ENCODE data around the gene DEF6.

The DEF6 gene

DNA sequence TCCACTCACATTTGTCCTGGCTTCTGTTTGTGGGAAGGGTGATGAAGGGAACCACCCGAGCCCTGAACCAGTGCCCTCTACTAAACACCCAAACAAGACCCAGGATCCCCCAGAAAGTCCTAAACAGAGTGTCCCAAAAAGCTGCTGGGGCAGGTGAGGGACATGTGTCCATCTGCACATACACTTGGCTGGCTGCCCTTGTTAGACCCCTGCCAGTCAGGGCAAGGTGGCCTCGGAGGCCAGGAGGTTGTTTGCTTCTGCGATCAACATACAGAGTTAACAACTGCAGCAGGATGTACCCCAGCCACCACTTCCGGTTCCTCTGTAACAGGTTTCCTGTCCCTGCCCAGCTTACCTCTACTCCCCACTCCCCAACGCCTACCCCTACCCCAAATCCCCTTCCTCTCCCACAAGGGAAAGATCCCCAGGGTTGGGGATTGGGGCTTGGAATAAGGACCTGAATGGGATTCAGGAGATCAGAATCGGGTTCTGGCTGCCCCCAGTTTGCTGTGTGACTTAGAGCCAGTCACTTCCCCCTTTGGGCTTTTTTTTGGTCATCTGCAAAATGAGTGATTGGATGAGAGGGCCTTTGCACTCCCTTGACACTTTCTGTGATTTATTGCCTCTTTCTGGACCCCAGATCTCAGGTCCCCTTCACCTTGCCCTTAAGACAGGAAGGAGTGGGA is 13.9 kb downstream of the DEF6 start:
- TF ChIP-seq, protein P1, sequence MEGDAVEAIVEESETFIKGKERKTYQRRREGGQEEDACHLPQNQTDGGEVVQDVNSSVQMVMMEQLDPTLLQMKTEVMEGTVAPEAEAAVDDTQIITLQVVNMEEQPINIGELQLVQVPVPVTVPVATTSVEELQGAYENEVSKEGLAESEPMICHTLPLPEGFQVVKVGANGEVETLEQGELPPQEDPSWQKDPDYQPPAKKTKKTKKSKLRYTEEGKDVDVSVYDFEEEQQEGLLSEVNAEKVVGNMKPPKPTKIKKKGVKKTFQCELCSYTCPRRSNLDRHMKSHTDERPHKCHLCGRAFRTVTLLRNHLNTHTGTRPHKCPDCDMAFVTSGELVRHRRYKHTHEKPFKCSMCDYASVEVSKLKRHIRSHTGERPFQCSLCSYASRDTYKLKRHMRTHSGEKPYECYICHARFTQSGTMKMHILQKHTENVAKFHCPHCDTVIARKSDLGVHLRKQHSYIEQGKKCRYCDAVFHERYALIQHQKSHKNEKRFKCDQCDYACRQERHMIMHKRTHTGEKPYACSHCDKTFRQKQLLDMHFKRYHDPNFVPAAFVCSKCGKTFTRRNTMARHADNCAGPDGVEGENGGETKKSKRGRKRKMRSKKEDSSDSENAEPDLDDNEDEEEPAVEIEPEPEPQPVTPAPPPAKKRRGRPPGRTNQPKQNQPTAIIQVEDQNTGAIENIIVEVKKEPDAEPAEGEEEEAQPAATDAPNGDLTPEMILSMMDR (IDR thresholded peaks at IDR 0.05; ENCODE audit: control extremely low read depth, extremely low read depth, low read depth, missing control alignments), result no peak
- POLR2A ChIA-PET, result interaction anchor here (0.6 kb wide), 1 partner anchor 447 kb away, joined by 7 read pairs; no protein-coding TSS in a partner anchor
- DNase-seq (ENCODE audit: extremely low spot score), result no peak
- CTCF ChIA-PET, result interaction anchor here (0.7 to 1.8 kb wide), 6 partner anchors 9 to 30 kb away, joined by 3 to 7 read pairs (median 4); partner anchors contain the start of gene PPARD

DNA sequence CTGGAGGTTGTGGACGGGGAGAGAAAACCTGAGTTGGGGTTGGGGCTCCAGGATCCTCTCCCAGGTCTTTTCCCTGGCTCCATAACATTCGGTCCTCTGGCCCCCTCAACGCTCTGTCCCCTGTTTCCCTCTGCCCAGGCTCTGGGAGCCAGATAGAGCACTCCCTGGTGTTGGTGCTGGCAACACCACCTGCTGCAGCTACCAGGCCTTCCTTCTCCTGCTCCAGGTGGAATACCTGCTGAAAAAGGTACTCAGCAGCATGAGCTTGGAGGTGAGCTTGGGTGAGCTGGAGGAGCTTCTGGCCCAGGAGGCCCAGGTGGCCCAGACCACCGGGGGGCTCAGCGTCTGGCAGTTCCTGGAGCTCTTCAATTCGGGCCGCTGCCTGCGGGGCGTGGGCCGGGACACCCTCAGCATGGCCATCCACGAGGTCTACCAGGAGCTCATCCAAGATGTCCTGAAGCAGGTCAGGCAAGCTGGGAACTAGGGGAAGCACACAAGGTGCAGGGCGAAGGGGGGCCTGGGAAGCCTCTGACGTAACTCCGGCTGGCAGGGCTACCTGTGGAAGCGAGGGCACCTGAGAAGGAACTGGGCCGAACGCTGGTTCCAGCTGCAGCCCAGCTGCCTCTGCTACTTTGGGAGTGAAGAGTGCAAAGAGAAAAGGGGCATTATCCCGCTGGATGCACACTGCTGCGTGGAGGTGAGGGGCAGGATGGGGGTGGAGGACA is 14.6 kb downstream of the DEF6 start:
- ChIA-PET CTCF (interaction anchor here (0.9 to 1.8 kb wide), 2 partner anchors 16 to 30 kb away, joined by 4 to 7 read pairs; partner anchors contain the start of gene PPARD), POLR2A (no interaction called here)
- no peak for DNase-seq (ENCODE audit: extremely low spot score)
- TF ChIP-seq, protein P1 (IDR thresholded peaks at IDR 0.05; ENCODE audit: control extremely low read depth, extremely low read depth, low read depth, missing control alignments), result no peak

DNA sequence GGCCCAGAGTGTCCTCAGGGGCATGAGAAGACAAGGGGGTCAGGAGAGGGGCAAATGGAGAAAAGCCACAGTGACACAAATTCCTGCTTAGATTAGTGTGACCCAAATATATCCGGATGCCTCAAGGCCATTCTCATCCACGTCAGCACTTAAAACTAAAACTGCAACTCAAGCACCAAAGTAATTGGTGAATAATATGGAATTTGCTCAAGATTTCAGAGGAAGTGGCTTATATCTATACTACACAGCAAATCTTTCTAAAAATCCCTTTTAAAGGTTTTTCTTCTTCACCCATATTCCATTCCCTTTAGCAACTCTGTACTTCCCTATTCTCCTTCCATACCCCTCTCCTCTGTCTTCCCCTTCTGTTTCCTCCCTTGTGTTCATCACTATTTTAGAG is 15.2 kb downstream of the DEF6 start:
- DNase-seq (ENCODE audit: extremely low spot score), result no peak
- TF ChIP-seq, protein P1 (IDR thresholded peaks at IDR 0.05; ENCODE audit: control extremely low read depth, extremely low read depth, low read depth, missing control alignments), result no peak
- ChIA-PET POLR2A (no interaction called here), CTCF (no interaction called here)

DNA sequence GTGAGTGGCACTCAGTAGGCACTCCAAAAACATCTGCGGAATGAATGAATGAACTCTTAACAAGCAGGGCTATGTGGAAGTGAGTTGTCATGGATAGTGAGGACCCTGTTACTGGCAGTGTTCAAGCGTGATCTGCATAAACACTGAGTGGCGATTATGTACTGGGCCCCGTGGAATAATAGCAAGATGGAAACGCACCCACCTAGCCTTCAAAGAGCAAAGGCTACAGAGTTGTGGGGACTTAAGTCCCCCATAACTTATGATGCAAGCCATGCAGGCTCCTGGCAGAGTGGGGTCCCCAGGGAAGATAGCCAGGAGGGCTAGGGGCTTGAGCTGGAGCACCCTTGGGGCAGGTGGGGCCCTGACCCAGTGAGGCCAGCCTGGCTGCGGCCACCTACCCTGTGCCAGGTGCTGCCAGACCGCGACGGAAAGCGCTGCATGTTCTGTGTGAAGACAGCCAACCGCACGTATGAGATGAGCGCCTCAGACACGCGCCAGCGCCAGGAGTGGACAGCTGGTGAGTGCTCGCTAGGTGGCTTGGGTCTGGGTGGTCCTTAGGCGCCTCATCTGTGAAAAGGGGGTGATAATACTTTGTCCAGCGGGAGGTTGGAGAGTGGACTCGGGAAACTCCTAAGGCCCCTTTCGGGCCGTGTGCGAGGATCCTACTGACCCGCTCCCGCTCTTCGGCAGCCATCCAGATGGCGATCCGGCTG is 20.0 kb downstream of the DEF6 start:
- TF ChIP-seq, protein P1 (IDR thresholded peaks at IDR 0.05; ENCODE audit: control extremely low read depth, extremely low read depth, low read depth, missing control alignments), result no peak
- CTCF ChIA-PET, result interaction anchor here (1.4 to 2.2 kb wide), 3 partner anchors 10 to 205 kb away, joined by 4 to 9 read pairs (median 4); no protein-coding TSS in a partner anchor
- no peak for DNase-seq (ENCODE audit: extremely low spot score)
- POLR2A ChIA-PET, result no interaction called here

DNA sequence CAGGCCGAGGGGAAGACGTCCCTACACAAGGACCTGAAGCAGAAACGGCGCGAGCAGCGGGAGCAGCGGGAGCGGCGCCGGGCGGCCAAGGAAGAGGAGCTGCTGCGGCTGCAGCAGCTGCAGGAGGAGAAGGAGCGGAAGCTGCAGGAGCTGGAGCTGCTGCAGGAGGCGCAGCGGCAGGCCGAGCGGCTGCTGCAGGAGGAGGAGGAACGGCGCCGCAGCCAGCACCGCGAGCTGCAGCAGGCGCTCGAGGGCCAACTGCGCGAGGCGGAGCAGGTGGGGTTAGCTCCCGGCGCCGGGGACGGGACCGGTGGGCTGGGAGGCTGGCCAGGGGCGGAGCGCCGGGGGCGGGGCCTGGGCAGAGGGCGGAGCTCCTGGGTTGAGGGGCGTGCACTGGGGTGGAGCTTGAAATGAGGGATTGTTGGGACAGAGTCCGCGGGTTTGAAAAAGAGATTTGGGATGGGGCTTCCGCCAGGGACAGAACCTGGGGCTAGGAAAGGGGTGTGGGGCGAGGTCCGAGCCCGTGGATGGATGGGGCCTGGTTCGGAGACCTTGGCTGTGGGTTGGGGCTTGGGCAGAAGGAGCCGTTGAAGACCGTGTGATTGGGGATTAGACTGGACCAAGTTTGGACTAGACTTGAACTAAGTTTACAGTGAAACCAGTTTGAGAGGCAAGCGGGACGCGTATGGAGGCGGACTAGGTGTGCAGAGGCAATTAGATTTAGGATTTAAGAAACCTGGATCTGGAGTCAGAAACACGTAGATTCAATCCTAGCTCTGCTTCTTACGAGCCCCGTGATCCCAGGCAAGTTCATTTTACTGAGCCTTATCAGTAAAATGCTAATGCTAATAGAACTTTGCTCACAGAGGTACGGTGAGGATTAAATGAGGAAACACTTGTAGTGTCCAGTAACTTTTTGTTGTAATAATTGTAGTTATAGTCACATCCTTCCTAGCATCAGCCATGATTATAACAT is 20.9 kb downstream of the DEF6 start:
- DNase-seq (ENCODE audit: extremely low spot score), result no peak
- TF ChIP-seq, protein P1 (IDR thresholded peaks at IDR 0.05; ENCODE audit: control extremely low read depth, extremely low read depth, low read depth, missing control alignments), result no peak
- CTCF ChIA-PET, result interaction anchor here (1.6 to 2.2 kb wide), 4 partner anchors 8 to 204 kb away, joined by 3 to 9 read pairs (median 4); no protein-coding TSS in a partner anchor
- POLR2A ChIA-PET, result no interaction called here

Measured in GM10248 (cell line).